WTC11 (cell line): ENCODE results near the gene RTEL1.

Source experiments
- ATF1 ChIP-seq: sonication (generic); formaldehyde crosslinking; IDR thresholded peaks from 2 replicates; pipeline ENCODE4 v1.8.1; 2023; ENCODE audit warnings: mild to moderate bottlenecking, moderate library complexity, missing genetic modification reagents
- CREM ChIP-seq: sonication (generic); formaldehyde crosslinking; IDR thresholded peaks from 2 replicates; pipeline ENCODE4 v1.8.1; 2022; ENCODE audit warnings: mild to moderate bottlenecking, missing genetic modification reagents, moderate library complexity
- CTCF ChIP-seq: fragments of 200-600 bp; IDR thresholded peaks from 2 replicates; pipeline ENCODE4 v1.8.0; 2022; ENCODE audit warnings: antibody characterized with exemption
- FOXK1 ChIP-seq: sonication (generic); formaldehyde crosslinking; IDR thresholded peaks from 2 replicates; pipeline ENCODE4 v1.8.0; 2022; ENCODE audit warnings: mild to moderate bottlenecking, moderate library complexity, missing genetic modification reagents
- GRHL2 ChIP-seq: fragments of 250-450 bp; sonication (Bioruptor Pico); IDR thresholded peaks from 2 replicates; pipeline ENCODE4 v1.8.0; 2022; ENCODE audit warnings: mild to moderate bottlenecking, moderate library complexity; ENCODE audit not compliant: insufficient replicate concordance, severe bottlenecking
- GTF2I ChIP-seq: fragments of 250-450 bp; sonication (Bioruptor Pico); conservative IDR thresholded peaks from 2 replicates; pipeline ENCODE4 v1.4.0; 2021; ENCODE audit warnings: mild to moderate bottlenecking
- HMGXB4 ChIP-seq: sonication (generic); formaldehyde crosslinking; IDR thresholded peaks from 2 replicates; pipeline ENCODE4 v1.8.1; 2023; ENCODE audit warnings: mild to moderate bottlenecking, moderate library complexity, missing genetic modification reagents
- NR2C2 ChIP-seq: sonication (generic); formaldehyde crosslinking; IDR thresholded peaks from 2 replicates; pipeline ENCODE4 v1.8.0; 2022; ENCODE audit warnings: mild to moderate bottlenecking, missing genetic modification reagents
- RELA ChIP-seq: sonication (generic); formaldehyde crosslinking; IDR thresholded peaks from 2 replicates; pipeline ENCODE4 v1.8.1; 2022; ENCODE audit warnings: missing genetic modification reagents, mild to moderate bottlenecking, borderline replicate concordance
- ZBTB43 ChIP-seq: sonication (generic); formaldehyde crosslinking; IDR thresholded peaks from 2 replicates; pipeline ENCODE4 v1.8.1; 2023; ENCODE audit warnings: mild to moderate bottlenecking, missing genetic modification reagents
- ZNF263 ChIP-seq: sonication (generic); formaldehyde crosslinking; IDR thresholded peaks from 2 replicates; pipeline ENCODE4 v1.8.1; 2022; ENCODE audit warnings: low read depth, mild to moderate bottlenecking, moderate library complexity, missing genetic modification reagents
- TF ChIP-seq, protein P1 (sequence below): sonication (generic); formaldehyde crosslinking; conservative IDR thresholded peaks from 2 replicates; pipeline ENCODE4 v1.8.1; 2022; ENCODE audit warnings: mild to moderate bottlenecking, missing genetic modification reagents

DNA sequence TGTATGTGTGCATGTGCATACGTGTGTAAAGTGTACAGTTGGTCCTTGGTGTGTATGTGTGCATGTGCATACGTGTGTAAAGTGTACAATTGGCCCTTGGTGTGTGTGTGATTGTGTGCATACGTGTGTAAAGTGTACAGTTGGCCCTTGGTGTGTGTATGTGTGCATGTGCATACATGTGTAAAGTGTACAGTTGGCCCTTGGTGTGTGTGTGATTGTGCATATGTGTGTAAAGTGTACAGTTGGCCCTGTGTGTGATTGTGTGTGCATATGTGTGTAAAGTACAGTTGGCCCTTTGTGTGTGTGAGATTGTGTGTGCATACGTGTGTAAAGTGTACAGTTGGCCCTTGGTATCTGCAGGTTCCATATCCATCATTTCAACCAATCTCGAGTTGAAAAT, 73.3 kb downstream of the RTEL1 start:
- no peak for TF ChIP-seq ZBTB43
- TF ChIP-seq GRHL2 (CRISPR knock-in tag), result no peak
- no peak for TF ChIP-seq GTF2I (CRISPR knock-in tag)
- TF ChIP-seq FOXK1 (CRISPR knock-in tag), result no peak
- TF ChIP-seq CTCF, result no peak
- no peak for TF ChIP-seq ATF1 (CRISPR knock-in tag)
- no peak for TF ChIP-seq HMGXB4 (CRISPR knock-in tag)
- TF ChIP-seq, protein P1, sequence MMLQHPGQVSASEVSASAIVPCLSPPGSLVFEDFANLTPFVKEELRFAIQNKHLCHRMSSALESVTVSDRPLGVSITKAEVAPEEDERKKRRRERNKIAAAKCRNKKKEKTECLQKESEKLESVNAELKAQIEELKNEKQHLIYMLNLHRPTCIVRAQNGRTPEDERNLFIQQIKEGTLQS (CRISPR knock-in tag), result no peak
- no peak for TF ChIP-seq NR2C2 (CRISPR knock-in tag)
- TF ChIP-seq RELA (CRISPR knock-in tag), result no peak
- no peak for TF ChIP-seq ZNF263 (CRISPR knock-in tag)
- TF ChIP-seq CREM (CRISPR knock-in tag), result no peak
